Bone marrow (tissue), 2 donors: ENCODE data around the gene ACSF2.
"Not testable (repeated sequence)": the region's sequence is repeated elsewhere in the genome, so short reads cannot be mapped to it uniquely, and the experiment has no call there.

Experiments used
- DNase-seq, 2 donors: peaks; one replicate each; lab custom pipeline; 2025; lab: John Stamatoyannopoulos, UW

ACSF2 gene, protein sequence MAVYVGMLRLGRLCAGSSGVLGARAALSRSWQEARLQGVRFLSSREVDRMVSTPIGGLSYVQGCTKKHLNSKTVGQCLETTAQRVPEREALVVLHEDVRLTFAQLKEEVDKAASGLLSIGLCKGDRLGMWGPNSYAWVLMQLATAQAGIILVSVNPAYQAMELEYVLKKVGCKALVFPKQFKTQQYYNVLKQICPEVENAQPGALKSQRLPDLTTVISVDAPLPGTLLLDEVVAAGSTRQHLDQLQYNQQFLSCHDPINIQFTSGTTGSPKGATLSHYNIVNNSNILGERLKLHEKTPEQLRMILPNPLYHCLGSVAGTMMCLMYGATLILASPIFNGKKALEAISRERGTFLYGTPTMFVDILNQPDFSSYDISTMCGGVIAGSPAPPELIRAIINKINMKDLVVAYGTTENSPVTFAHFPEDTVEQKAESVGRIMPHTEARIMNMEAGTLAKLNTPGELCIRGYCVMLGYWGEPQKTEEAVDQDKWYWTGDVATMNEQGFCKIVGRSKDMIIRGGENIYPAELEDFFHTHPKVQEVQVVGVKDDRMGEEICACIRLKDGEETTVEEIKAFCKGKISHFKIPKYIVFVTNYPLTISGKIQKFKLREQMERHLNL

DNA sequence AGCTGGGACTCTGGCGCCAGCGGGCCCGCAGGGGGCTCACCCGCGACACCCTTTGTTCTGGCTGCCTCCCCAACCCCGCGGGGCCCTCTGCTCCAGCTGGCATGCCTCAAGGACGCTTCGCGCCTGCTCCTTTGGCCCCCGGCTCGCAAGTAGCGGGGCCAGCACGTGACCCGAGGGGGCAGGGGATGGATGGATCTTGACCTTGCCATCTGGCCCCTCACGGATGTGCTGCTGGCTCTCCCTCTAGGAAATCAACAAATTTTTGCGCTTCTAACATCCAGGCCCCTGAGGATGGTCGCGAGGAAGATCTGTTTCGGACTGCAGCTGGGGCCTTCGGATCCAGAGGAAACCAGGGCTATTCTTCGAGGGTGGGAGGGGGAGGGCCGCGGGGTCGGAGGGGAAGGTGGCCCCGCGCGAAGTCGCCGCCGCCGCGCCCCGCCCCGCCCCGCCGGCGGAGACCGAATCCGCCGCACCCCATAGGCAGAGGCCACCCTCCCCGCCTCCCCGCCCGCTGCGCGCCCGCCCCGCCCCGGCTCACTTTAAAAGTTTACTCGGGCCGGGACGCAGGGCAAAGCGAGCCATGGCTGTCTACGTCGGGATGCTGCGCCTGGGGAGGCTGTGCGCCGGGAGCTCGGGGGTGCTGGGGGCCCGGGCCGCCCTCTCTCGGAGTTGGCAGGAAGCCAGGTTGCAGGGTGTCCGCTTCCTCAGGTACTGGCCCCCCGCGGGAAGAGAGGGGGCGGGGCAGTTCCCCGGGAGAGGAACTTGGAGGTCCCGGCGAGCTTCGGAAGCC, at the start of gene ACSF2:
Gene ACSF2, plus strand, starts transcription at position 537 of the 790 bp plus-strand sequence. Its CDS starts 44 bp downstream, at position 581.
- peak; percentile 20 to 43 for DNase-seq

DNA sequence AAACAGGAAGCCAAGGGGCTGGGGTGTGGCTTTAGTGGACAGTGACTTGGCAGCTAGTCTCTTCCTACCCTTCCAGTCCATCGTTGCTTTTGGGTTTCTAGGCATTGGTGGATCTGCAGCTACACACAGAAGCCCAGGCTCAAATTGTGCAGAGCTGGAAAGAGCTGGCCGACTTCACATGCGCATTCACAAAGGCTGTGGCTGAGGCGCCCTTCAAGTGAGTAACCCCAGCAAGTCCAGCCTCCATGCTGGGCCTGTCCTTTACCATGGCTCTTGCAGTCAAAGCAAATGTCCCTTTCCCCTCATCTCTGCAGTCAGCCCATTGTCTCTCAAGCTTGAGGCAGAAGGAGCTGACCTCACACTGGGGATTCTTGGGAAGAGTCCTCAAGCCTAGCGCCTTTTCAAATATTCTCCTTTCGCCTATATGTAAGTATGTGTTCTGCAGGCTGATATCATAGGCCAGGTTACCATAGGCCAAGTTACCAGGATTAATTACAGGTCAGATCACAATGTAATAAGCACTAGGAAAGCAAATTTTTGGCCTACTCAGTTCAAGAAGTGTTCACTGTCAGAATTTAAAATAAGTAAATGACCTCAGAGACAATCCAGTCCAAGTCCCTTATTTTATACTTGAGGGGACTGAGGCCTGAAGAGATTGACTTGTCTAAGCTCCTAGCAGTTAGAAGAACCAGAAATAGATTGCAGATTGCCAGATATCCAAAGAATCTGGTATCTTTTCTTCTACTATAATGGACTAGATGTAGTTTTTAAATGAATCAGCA, 46.5 kb upstream of the ACSF2 start:
- no peak for DNase-seq

DNA sequence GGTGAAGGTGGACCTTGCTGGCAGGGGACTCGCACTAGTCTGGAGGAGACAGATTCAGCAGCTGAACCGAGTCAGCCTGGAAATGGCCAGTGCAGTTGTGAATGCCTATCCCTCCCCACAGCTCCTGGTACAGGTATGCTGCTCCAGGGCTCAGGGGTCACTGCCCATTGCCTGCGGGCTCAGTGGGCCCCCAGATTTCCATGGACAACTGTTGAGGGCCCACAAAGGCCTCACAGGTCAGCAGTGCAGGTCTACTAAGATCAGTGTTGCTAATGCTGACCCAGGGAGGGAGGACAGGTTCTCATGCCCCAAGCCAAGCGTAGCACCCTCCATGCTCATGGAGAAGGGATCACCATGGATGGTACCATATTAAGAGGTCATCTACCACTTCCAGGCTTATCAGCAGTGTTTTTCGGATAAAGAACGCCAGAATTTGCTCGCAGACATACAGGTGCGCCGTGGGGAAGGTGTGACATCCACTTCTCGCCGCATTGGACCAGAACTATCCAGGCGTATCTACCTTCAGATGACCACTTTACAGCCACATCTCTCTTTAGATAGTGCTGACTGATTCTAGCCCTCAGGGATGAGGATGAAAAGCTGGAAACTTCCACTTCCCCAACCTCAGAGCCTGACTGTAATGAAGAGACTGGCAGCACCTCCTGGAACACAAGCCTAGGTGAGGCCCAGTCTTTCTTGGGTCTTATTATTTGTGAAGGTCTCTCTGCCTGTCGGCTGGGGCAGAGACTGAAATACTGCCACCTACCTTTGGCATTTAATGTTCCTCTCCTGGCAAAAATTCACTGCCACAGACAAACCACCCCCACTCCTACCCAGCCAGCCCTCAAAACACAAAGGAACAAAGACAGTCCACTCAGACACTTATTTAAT, 45.4 kb upstream of the ACSF2 start:
- DNase-seq: no peak

DNA sequence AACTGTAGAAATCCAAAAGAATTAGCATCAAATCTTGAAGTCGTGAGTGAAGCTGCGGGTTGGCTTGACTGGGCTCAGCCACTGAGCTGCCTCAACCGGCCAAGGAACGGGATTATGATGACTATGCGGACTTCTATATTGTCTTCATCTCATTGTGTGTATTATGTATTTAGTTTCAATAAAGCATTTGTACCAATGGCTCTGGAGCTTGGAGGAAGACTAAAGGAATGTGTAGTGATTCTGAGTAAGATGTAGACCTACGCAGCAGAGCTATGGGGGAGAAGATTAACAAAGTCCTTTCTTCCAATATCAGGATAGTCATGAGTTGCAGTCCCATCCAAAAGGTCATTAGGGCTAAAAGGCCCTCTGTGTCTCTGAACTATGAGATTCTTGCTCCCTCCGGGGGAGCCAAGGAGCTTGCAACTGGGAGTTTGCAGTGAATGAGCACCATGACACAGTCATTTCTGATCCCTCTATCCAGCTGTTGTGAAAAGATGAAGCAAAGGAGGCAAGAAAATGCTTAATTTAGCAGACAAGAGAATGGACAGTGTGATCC, 44.7 kb upstream of the ACSF2 start:
- DNase-seq: no peak

DNA sequence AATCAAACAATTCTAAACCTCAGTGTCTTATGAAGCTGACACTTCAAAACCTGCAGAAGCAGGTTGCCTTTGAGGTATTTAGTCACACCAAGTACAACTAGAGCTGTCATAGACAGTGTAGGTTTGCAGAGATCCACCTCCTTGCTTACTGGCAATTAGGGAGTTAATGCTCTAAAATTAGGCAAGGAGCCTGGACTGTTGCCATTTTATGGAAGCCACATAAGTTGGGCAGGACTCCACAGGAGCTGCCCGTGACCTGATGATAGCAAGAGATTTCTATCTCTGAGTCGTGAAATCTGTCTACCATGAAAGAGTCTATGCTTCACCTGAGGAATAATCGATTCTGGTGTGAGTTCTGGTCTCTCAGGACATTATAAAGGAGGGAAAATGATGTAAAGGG, 44.1 kb upstream of the ACSF2 start:
- no peak for DNase-seq

DNA sequence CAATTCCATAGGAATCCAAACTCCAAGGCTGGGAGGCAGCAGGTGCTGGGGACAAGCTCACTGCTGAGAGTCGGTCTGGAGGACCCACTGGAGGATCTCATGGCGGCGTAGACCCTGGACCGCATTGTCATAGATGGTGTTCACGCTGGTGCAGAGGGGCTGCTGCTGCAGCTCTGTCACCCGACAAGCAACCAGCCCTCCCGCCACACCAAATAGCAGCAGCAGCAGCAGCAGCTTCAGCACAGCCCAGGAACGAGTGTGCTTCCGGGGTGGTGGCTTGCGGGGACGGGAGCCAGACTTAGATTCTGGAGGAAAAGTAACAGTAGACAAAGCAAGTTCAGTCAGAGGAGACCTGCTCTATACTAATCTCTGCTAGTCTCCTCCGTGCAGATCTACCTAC, 43.1 kb upstream of the ACSF2 start:
- DNase-seq: no peak

DNA sequence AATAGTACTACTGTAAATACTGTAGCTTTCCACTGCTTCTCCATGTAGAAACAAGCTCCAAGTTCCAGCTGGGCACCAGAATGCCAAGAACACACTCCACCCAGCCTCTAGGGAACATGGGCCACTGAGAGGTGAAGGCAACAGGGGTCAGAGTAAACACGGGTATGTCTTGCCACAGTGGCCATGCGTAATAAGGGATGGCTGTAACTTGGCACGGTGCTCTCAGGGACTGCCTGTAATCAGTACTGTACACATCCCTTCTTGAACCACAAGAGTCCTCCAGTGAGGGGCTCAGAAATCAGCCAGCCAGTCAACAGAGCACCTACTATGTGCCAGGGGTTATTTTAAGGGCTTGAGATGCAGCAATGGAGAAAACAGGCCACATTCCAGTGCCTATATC, 39.5 kb upstream of the ACSF2 start:
- DNase-seq: no peak

DNA sequence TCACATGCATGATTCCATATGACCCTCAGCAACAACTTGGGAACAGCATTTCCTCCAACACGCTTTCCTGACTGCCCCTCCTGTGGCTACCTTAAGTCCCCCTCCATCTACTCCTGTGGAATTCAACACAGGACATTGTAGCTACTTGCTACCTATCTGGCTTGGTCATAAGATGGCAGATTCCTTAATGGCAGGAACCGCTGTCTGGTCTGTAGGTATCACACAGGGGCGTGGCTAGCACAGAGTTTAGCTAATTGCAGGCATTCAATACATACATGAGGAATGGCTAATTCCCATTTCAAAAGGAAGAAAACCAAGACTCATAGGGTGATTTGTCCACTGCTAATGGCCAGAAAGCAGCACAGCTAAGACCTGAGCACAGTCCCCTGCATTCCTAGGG, 37.3 kb upstream of the ACSF2 start:
- no peak for DNase-seq

DNA sequence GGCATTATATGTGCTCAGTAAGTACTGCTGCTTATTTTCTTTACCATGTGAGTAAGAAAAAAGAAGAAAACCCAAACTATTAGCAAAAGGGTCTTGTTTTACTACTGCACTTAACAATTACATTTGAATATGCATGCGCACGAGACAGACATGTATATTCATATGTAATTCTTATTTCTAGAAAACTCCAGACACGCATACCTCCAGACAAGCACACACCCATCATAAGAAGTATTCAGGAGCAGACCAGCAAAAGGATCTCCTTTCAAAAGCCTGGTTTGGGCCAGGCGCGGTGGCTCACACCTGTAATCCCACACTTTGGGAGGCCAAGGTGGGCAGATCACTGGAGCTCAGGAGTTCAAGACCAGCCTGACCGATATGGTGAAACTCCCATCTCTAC, 36.5 kb upstream of the ACSF2 start:
- no peak for DNase-seq

DNA sequence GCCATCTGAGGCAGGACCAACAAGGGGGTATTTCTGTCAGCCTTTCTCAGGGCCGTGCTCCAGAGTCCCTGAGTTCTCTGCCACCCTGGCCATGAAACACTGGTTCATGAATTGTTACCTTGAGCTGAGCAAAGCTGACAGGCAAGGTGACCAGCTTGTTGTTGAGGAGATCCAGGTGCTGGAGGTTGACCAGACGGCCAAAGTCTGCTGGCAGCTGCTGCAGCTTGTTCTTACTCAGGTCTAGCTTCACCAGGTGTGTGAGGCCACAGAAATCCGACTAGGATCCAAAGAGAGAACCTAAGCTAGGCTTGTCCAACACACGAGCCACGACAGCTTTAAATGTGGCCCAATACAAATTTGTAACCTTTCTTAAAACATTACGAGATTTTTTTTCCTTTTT, 33.4 kb upstream of the ACSF2 start:
- no peak for DNase-seq

DNA sequence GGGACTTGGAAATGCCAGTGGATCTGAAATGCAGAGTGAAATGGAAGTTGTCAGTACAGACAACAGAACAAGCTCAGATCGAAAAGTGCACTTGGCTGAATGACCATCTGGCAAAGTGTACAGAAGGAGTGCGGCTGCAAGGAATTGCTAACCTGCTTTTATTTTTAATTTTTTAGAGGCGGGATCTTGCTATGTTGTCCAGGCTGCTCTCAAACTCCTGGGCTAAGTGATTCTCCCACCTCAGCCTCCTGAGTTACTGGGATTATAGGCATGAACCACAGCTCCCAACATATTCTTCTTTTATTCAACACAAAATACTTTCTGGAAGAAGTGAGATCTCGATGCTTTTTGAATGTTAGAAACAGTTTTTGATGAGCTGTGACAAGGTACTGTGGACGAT, 32.3 kb upstream of the ACSF2 start:
- no peak for DNase-seq

DNA sequence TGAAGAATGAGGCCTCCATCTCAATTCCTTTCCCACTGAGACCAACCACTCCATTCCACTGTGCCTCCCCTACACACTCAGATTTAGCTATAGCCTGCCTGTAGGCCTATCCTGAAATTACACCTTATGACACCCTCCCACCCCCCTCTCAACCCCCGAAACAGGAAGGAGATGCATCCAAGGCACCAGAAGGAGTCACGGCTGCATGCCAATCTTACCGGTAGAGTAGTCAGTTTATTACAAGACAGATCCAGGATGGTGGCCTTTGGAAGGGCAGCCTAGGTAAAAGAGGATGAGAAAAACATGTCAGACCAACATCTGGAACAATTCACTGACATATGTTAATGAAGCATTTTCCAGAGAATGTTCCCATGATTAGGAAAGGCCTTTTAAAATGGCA, 31.3 kb upstream of the ACSF2 start:
- DNase-seq: no peak

DNA sequence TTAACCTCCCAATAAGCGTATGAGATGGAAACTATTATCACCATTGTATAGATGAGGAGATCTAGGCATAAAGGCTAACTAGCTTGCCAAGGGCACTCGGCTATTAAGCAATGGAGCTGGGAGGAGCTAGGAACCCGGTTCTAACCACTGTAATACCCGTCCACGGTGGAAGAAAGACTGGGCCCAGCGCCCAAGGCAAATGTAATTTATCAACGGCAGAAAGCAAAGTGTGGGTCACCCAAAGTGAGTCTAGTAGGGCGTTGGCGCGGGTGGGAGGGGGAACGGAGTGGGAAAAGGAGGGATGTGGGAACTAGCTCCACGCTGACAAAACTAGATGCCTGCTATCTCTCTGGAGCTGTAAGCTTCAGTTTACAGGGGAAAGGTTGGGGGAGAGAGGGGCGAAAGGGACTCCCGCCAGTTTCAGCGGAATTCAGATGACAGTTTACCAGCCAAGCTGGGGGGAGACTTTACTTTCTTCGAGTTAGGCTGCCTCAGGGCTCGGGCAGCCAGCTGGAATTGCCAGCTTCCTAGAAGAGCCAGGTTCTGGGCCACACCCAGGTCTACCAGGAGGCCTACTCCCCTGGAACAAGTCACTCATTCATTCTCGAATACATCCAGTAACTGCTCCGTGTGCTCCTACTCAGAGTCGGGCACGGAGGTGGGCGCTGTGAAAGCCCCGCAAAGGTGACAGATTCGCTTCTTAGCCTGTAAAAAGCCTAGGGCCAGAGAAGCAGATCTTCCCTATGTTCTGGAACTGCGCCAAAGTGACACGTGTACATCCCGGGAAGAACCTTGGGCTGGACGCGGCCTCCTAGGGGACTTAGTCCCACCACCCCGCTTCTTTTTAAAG, 29.5 kb upstream of the ACSF2 start:
- no peak for DNase-seq

DNA sequence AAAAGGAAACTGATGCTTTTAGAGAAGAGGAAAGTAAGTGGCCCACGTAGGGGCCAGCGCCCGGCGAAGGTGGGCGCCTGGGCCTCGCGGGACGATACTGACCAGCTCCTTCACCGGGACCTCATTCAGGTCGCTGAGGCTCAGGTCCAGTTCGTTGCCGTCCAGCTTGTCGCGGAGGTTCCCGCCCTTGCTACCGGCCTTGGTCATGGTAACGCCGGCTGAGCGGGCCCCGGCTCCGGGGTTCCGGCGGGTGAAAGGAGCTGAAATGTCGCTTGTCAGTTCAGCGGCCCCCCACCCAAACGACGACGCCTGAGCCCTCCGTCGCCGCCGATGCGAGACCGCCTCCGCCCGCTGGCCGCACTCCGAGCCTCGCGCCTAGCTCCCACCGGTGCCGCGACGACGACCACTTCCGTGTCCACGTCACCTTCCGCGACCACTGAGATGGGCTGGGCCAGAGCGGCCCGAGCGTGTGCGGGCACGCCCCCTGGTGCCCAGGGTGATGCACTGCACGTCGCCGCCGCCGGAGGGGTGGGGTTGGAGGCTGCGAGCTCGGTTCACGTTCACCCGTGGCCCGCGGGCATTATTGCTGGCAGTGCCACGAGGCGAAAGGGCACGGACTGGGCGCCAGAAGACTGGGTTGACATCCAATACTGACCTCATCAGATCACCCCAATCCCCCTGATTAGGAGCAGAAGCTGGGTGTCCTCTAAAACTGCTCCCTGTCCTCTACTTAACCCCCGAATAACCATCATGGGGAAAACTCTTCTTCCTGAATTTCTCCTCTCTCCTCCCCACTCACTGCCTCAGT, 28.7 kb upstream of the ACSF2 start, which contains the start of gene LRRC59:
Gene LRRC59, minus strand, starts transcription at position 413 of the 808 bp plus-strand sequence. Its CDS starts 206 bp downstream, at position 207.
- peak; percentile 73 to 78 for DNase-seq

DNA sequence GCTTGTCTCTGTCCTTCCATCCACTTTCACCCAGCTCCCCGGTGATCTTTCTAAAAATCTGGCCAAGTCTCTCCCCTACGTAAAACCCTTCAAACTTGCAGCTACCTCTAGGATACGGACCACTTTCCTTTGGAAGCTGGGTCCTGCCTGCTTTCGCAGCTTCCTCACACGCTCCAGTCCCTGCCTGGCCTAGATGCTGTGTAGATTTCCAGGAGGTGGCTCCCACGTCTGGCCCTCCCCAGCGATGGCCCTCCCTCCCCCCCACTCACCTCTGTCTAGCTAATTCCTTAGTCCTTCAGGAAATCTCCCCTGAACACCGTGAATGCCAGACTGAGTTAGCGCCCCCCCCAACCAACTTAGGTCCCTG, 28.1 kb upstream of the ACSF2 start:
- no peak for DNase-seq

DNA sequence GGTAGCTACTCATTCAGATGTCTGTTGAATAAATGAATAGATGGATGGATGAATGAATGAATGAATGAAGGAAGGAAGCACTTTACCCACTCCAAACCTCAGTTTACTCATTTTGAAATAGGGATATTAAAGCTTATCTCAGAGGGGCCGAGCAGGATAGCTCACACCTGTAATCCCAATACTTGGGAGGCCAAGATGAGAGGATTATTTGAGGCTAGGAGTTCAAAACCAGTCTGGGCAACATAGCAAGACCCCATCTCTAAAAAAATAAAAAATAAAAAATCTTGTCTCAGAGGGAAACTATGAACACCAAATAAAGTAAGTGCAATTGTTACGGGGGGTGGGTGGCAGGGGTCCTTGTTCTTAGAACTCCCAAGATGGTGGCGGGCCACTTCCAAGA, 27.3 kb upstream of the ACSF2 start:
- not testable (repeated sequence) for DNase-seq

DNA sequence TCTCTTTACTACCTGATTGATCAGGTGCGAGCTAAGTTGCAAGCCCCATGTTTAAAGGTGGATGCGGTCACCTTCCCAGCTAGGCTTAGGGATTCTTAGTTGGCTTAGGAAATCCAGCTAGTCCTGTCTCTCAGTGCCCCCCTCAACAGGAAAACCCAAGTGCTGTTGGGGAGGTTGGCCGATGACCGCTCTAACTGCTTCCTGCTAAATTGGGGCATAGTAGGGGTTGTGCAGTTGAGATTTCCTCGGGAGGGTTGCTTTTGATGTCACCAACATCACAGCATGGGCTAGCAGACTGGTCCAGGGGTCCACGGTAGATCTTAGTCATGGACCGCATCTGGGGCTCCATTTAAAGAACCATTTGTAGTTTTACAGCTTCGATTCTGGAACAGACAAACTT, 26.4 kb upstream of the ACSF2 start:
- not testable (repeated sequence) for DNase-seq

DNA sequence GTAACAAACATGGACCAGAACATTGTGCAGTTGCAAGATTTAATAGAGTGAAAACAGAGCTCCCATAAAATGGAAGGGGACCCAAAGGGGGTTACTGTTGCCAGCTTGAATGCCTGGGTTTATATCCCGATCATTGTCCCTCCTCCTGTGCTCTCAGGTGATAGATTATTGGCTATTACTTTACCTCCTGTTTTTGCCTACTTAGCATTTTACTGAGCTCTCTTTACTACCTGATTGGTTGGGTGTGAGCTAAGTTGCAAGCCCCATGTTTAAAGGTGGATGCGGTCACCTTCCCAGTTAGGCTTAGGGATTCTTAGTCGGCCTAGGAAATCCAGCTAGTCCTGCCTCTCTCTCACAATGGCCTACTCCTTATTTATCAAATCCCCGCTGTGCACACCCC, 20.7 kb upstream of the ACSF2 start:
- not testable (repeated sequence) for DNase-seq

DNA sequence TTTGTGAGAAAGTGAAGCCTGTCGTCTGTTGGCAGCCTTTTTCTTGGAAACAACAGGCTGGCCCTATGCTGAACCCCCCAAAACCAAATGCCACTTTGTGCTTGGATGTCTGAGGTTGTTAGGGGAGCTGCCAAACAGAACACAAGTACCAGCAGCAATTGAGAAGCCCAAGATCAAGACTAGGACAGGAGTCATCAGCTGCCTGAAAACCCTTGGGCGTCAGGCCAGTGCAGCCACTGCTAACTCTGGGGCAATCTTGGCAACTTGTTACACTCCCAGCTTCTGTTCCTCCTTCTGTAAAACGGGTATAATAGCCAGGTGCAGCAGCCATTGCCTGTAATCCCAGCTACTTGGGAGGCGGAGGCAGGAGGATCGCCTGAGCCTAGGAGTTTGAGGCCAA, 19.4 kb upstream of the ACSF2 start:
- no peak for DNase-seq
